Measurements from ENCODE around the gene PRDM11.

Gene PRDM11

DNA sequence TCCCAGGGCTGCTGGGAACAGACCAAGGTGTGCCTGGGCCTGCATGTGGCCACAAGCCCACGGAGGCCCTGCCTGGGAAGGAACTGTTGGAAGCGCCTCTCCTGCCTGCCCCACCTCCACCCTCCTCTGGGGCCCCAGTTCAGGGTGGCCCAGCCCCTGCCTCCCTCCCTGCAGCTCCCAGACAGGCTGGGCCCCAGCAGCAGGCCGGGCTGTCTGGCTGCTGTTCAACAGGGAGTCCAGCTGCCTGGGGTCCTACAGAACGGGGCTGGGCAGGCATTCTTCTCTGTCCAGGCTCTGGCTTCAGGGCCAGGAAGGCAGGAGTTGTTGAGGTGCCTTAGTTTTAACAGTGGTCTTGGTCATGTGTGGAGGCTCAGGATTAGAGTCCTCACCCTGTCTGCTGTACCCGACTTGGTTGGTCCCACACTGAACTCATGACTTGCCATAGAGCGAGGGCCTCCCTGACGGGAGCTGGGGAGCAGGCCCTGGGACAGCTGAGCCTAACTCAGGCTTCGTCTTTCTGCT is 11.8 kb downstream of the PRDM11 start:
- DNase-seq: no peak

DNA sequence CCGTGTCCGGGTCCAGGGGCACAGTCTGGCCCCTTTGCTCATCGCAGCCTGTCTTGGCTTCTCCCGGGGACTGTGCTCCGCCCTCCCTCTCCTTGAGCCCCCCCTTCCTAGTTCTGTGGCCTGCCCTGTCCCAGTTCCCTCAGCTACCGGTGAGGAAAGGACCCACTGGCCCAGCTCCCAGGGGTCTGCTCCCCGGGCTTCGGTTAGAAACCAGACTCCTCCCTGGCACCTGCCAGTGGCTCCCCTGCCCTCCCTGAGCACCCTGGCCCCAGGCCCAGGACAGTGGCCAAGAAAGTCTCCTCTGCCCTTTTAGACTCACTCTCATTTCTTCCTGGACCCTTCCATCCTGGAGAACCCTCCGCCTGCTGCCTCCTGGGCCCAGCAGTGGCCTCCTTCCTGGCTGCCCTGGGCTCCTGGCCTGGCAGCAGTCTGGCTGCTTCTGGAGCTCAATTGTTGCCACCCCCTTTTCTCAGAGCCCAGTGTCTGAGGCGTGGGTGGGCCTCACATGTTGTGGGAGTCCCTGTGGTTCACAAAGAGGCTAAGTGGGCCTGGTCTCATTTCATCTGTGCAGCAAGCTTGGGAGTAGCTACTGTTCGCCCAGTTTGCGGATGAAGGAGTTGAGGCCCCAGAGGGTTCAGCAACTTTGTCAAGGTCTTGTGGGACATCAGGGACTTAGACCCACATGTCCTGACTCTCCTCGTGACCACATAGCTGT is 12.6 kb downstream of the PRDM11 start:
- DNase-seq: no peak

DNA sequence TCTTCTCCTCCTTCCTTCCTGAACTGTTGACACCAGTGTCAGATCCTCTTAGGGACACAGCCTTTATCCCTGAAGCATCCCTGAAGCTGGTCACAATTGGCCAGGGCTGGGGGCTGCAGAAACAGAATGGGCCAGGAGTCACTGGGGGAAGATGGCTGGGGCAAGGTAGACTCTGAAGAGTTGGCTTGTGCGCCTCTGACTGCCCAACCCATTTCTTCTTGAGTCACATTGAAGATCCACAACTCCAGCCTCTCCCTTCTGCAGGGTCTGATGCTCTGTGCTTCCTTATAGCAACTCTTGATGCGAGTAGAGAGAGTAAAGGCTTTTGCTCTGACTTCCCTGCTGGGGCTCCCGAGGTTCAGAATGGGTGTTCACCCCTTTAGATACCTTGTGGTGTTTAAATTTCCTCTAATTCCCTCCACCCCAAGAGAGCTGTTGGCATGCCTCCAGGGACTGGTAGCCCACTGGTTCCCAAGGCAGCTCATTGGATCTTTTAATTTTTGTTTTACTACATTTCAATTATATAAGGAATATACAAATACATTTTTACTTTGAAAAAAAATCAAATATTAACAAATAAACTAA is 13.4 kb downstream of the PRDM11 start:
- DNase-seq: no peak

DNA sequence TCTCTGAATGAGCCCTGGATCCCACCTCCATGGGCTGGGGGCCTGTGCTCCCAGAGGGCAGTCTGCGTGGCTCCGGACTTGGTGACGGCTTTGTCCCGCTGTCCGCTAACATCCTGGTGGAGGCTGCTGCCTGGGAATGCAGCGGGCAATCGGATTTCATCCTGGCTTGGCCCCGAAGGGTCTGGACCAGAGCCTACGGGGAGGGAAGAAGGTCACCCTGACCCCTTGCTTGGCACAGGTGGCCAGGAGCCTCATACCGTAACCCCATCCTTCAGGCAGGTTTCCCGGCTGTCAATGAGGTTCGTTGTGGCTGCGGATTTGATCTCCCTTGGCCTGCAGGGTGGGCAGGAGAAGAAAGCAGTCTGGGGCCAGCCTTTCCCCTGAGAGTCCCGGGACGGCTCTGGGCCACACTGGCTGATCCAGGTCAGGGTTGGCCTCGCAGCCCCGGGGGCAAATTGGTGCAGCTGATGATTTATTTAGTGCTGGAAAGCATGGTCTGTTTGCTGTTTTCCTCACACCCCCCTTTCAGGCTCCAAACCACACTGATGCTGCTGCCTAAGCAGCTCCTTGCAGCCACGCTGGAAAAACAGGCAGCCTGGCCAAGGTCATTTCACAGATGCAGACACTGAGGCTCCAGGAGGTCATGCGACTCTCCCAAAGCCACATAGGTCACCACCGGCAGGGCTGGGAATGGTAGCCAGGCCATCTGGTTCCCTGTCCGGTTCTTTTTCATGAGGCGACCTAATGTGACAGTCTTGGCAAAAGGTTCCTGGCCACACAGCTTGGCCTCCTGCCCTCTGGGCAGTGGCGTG is 15.0 kb downstream of the PRDM11 start:
- no peak for DNase-seq

DNA sequence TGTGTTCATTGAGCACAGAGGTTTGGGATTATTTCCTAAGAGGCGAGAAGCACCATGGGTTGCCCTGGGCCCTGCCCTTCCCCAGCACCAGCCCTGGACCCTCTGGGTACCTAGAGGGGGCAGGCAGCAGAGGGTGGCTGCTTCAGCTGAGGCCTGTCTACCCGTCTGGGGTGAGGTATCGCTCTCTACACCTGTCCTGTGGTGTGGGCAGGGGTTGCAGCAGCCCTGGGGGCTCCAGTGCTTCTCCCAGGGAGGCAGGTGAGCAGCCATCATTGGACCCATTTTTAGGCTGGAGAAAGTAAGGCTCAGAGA is 15.6 kb downstream of the PRDM11 start:
- no peak for DNase-seq

DNA sequence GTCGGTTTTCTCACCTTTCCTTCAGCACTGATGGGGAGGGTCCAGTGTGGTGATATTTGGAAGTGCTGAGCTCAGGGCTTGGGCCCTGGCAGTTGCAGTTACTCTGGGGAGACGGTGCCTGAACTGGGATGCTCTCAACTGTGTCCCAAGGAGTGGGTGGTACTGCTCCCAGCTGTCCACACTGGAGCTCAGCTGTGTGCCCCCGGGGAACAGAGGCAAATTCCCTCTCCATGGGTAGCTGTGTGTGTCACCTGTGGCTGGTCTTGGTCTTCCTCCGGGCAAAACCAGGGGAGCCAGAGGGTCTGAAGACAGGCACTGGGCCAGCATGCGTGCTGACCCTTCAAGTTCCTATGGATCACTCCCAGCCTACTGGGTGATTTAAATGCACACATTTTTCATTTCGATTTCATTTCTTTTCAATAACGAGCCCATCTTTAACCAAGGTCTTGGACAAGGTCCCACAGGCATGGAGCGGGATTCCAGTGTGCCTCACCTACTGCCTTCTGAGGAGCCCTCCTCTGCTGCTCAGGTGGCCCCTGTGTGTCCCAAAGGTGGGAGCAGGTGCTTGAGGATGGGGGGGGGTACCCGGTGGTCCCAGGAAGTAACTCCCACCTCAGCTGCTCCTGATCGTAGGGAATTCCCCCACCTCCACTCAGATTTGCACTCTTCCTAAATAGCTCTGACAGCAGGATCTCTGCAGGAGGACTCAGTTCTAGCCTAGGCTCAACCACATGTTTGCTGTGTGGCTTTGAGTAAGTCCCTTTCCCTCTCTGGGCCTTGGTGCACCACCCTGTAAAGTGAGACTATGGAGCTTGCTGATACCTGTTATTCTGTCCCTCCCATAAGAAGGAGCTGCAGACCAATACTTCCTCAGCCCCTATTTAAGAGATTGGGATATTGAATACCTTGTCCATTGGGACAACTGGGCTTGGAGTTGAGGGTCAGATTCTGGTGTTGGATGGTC is 16.8 kb downstream of the PRDM11 start:
- DNase-seq: no peak

DNA sequence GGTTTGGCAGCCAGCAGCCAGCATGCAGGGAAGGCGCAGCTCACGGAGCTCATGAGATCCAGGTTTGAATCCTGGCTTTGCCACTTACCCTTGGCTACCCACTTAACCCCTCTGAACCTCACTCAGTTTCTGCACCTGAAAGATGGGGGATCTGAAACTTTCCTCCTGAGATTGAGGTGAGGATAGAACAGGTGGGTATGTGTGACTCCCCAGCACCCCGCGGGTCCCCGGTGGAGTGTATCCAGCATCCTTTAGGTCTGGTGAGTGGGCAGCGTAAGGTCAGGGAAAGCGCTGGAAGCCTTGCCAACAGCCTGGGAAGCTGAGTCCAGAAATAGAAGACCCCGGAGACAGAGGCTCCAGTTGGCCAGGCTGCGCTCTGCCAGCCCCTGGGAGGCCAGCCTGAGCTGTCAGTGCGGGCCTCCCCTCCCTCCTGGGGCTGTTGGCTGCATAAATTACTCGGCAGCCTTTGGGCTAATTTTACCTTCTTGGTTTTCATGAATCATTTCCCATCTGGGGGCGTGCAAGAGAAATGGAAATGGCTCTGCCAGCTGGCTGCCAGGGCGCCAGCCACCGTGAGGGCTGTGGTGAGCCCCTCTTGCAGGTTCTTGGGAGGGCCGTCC is 17.6 kb downstream of the PRDM11 start:
- DNase-seq: no peak

DNA sequence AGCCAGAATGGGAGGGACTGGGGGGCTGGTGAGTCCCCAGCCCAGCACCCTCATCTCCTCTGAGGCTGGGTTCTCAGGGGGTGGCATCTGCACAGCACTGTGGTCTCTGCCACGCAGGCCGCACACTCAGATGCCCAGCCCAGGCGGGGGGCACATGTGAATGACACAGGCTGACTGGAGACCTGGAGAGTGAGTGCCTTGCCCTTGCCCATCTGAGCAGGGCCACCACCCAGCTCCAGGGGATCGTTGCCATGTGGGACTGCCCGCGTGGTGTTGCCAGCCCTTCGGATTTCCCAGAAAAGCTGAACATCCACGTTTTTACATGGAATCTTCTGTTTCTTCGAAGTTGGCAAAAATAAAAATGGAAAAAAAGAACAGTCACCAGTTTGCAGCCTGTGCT is 18.9 kb downstream of the PRDM11 start:
- no peak for DNase-seq

DNA sequence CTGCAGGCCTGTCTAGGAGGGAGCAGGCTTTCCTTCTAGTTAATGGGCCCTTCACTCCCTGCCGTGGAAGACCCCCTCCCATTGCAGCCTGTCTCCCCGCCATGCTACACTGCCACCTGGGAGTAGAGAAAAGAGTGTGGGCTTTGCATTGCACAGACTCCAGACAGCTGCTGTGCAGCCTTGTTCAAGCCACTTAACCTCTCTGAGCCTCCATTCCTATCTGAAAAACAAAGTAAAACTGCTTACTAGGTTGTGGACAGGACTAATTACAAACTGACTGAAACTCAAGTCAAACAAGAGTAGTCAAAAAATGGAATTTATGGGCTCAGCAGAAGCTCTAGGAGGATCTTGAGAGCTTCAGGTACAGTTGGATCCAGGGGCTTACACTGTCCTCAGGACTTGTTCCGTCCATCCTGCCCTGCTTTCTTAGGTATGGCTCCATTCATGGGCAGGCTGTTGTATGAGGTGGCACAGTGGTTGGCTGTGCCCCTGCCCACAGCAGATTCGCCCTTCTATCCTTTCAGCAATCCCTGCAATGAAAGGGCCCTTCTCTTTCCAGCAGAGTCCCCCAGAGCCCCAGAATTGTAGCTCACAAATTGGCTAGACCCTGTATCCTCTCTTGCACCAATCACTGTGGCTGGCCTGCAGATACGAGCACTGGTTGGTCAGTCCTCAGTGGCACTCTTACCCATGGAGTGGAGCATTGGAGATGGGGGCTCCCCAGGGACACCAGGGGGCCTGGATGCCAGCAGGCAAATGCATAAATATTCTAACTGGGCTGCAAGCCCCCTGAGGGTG is 19.6 kb downstream of the PRDM11 start:
- no peak for DNase-seq

DNA sequence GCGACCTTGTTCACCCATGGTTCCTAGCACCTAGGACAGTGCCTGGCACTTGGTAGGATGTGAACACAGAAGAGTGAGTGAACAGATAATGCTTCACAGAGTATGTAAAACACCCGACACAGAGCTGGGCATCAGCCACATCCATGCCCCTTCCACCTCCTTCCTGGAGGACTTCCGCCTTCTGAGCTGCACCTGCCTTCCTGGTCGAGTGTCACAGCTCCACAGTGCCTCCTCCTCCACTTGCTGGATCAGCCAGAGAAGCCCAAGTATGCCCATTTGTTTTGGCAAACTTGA is 20.1 kb downstream of the PRDM11 start:
- no peak for DNase-seq

DNA sequence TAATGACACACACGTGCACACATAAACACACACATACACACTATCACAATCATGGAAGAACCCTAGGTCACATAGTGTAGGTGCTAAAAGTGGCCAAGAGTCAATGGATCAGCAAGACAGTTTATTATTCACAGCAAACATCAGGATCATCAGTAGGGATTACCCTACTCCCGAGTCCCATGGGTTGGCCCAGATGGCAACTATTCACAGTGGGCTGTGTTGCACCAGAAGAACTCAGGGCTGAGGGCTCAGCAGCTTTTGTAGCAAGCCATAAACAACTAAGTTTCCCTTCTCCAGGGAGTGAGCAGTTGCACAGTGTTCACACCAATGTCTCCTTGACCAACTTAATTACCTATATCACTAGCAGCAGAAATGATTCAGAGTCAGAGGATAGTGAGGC is 20.8 kb downstream of the PRDM11 start:
- no peak for DNase-seq

DNA sequence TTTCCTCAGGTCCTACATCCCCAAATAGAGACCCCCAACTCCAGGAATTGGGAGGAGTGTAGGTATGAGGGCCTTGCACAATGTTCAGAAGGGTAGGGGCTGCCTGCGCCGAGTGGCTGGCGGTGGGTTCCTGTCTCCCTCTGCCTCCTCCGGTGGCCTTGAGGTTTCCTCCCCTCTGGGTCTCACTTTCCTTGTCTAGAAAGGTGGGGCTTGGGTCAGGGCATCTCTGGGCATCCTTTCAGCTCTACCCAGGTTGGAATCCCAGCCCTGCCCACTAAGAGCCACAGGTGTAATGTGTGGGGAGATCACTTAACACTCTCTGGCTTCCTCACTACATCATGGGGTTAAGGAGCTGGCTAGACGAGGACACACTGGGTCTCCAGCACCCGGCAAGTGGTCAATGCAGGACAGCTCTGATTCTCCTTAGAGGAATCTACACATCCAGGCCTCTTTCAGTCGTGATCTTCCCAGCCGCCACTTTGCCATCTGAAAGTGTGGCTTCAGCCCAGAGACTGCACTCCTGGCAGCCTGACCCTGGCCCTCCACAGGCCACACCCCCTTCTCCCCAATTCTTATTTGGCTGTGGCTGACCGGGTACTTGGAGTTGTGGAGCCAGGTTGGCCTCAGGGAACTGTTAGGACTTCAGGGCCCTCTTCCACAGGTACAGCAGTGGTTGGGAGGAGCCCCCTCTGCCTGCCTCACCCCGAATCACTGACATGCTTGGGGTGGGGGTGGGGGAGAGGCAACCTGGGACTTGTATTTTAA is 22.1 kb downstream of the PRDM11 start:
- DNase-seq: no peak

DNA sequence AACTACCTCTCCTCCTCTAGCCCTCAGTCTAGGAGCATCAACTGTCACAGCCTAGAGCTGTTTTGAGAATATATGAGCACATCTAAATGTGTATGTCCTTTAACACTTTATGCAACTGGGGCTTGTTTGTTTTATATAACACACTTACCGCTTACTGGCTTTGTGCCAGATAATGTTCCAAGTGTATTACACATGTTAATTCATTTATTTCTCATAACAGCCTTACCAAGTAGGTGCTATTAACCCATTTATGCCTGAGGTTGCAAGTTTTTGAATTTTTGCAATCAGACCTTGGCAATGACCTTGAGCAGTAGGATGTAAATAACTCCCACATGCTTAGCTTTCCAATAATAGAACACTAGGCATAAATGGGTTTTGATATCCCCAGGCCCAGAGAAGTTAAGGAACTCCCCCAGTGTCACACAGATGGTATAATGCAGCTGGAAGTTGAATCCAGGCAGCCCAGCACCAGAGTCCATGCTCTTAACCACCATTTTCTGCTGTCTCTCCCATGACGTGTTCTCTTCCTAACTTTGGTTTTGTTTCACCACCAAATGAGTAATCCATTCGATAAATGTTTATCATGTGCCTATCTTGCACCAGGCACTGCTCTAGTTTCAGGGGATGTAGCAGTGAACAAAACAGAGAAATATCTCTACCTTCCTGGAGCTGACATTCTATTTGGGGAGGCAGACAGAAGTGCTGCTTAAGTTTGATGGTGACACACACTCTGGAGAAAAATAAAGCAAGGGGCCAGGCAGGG is 23.1 kb downstream of the PRDM11 start:
- no peak for DNase-seq

DNA sequence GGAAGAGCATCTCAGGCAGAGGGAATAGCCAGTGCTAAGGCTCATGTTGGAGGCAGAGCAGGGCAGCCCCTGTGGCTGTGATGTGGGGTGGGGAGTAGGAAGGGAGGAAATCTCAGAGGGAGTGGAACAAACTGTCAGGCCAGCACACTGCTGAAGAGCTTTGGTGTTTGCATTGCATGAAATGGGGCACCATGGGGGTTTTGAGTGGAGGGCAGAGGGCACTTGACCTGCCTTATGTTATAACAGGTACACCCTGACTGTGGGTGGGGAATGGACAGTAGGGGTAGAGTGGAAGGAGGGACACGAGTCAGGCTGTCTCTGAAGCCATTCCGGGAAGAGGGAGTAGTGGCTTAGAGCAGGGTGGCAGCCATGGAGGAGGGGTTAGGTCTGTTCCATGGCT is 24.0 kb downstream of the PRDM11 start:
- no peak for DNase-seq

DNA sequence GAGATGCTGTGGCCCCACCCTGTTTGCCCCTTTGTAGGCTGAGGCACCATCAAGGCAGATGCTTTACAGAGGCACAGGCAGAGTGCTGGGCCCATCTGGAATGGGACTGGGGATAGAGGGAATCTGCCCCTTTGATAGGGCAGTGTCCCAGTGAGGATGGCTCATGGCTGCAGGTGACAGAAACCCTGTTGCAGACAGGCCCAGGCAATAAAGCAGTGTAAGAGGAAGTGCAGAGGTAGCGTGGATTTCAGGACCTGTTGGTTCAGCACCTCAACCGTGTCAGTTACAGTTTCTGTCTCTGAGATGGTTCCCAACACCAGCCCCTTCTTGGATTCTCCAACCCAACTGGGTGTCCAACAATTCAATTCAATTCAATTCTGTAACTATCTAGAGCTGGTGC is 25.1 kb downstream of the PRDM11 start:
- no peak for DNase-seq

DNA sequence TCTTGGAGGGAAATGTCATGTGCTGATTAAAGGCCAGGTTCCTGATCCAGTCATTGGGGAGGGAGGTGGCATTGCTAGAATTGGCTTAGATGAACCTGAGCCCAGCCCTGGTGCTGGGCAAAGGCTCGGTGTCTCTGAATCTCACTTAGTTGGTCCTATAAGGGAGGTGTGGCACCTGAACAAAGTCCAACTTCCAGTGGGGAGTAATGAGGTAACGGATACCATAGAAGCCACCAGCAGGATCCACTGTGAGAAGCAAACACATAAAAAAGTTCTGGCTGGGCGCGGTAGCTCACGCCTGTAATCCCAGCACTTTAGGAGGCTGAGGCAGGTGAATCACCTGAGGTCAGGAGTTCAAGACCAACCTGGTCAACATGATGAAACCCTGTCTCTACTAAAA is 26.6 kb downstream of the PRDM11 start:
- DNase-seq: no peak

DNA sequence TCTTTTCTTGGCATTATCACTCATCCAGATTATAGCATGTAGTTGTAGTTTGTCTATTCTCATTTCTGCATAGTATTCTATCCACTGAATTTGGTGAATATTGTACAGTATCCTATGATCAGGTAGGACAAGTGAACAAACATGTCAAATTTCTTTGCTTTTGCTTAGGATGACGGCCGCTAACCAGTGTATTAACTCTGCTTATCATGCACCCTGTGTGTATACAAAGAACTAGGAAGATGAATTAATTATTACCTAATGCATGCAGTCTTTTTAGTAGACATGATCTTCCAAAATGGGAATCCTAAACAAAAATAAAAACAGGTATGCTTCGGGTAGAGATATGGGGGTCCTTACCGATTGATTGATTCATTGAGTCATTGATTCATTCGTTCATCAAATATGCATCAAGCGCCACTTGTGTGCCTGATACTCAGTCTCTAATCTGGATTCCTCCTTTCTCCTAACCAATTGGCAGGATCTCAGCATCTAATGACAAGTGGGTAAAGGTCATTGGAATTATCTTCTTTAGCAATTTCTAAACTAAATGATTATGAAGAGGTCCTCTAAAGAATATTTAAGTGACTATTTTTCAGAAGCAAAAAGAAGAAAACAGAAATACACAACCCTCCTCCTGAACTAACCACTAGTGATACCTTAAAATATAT is 27.9 kb downstream of the PRDM11 start:
- DNase-seq: no peak

DNA sequence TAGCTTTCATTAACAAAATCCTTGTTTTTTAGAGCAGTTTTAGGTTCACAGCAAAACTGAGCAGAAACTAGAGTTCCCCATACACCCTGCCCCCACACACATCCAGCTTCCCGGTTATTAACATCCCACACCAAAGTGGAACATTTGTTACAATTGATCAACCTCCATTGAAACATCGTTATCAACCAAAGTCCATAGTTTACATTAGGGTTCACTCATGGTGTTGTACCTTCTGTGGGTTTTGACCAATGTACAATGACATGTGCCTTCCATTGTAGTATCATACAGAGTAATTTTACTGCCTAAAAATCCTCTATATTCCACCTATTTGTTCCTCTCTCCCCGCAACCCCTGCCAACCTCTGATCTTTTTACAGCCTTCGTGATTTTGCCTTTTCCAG is 28.5 kb downstream of the PRDM11 start:
- DNase-seq: no peak

DNA sequence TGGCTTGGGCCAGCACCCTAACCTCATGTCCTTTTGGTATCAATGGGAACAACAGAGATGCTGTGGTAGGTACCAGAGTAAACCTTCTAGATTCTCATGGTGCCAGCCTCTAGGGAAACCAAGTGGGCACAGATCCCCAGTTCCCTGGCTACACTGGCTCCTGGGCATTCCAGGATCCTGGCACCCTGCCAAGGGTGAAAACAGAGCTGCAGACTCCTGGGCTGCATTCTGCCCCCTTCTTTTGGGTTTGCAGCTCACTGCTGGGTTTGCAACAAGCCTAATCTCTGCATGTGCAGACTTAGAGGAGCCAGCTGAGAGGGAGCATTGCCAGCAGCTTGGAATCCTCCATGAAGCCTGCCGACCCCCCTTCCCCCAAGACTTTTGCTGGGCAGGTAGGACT is 30.6 kb downstream of the PRDM11 start:
- no peak for DNase-seq

DNA sequence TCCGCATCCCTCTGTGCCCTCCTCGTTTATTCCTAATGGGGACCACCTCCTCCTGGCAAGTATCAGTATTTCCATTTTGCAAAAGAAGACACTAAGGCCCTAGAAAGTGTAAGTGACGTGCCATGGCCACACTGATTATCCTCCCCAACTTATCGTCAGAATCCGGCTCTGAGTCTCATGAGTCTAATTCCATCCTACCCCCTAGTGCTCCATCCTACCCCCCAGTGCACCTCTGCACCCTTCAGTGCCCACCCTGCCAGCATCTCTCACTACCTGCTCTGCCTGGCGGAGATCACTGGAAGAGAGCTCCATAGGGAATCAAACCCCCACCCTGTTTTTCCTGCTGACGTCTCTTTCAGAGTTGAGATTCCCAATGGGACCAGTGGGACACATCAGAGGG is 31.8 kb downstream of the PRDM11 start:
- DNase-seq: no peak

All from NCI-H774 (cell line).